HepG2 (cell line): ENCODE results near the gene PCNA. TPM values are rescaled to one million over a fixed set of nuclear protein-coding genes. Genes with fewer than 3 reads are reported as not detected.

Source experiments
- ATF3 ChIP-seq: sonication (generic); formaldehyde crosslinking; IDR thresholded peaks from 2 replicates; pipeline ENCODE4 v1.4.0; 2020; ENCODE audit warnings: missing genetic modification reagents
- BHLHE40 ChIP-seq: IDR thresholded peaks from 2 replicates; pipeline ENCODE4 v1.6.1; 2011; ENCODE audit warnings: low read length, improper control_type of control experiment
- ETV6 ChIP-seq: sonication (generic); formaldehyde crosslinking; conservative IDR thresholded peaks from 2 replicates; pipeline ENCODE4 v1.4.0; 2020; ENCODE audit warnings: missing genetic modification reagents
- FOXM1 ChIP-seq: sonication (generic); formaldehyde crosslinking; IDR thresholded peaks from 2 replicates; pipeline ENCODE4 v1.5.0; 2020; ENCODE audit warnings: missing genetic modification reagents
- GFI1 ChIP-seq: sonication (generic); formaldehyde crosslinking; IDR thresholded peaks from 2 replicates; pipeline ENCODE4 v1.5.0; 2020; ENCODE audit warnings: missing genetic modification reagents, mild to moderate bottlenecking, borderline replicate concordance
- GLMP ChIP-seq: sonication (generic); formaldehyde crosslinking; IDR thresholded peaks from 2 replicates; pipeline ENCODE4 v1.9.0; 2021; ENCODE audit warnings: missing genetic modification reagents, mild to moderate bottlenecking, borderline replicate concordance
- GMEB2 ChIP-seq: IDR thresholded peaks from 2 replicates; pipeline ENCODE4 v1.6.1; 2016; ENCODE audit warnings: missing biosample characterization, missing genetic modification reagents, low read depth
- HNRNPK ChIP-seq: fragments of 200-400 bp; formaldehyde crosslinking; IDR thresholded peaks from 2 replicates; pipeline ENCODE4 v1.6.1; 2018; ENCODE audit warnings: low read length, low read depth, moderate library complexity, mild to moderate bottlenecking; ENCODE audit not compliant: poor library complexity, severe bottlenecking
- MTA1 ChIP-seq: sonication (generic); formaldehyde crosslinking; IDR thresholded peaks from 2 replicates; pipeline ENCODE4 v1.4.0; 2020; ENCODE audit warnings: missing genetic modification reagents, mild to moderate bottlenecking, borderline replicate concordance
- RBFOX2 ChIP-seq: fragments of 200-400 bp; formaldehyde crosslinking; IDR thresholded peaks from 2 replicates; pipeline ENCODE4 v1.6.1; 2017; ENCODE audit warnings: low read depth, mild to moderate bottlenecking, low read length
- SP2 ChIP-seq: sonication (generic); formaldehyde crosslinking; IDR thresholded peaks from 2 replicates; pipeline ENCODE4 v1.5.1; 2020; ENCODE audit warnings: mild to moderate bottlenecking, missing genetic modification reagents
- STAT6 ChIP-seq: sonication (generic); formaldehyde crosslinking; IDR thresholded peaks from 2 replicates; pipeline ENCODE4 v1.4.0; 2020; ENCODE audit warnings: missing genetic modification reagents, mild to moderate bottlenecking, borderline replicate concordance
- TEAD3 ChIP-seq: optimal IDR thresholded peaks from 2 replicates; pipeline ENCODE3; 2016; ENCODE audit warnings: borderline replicate concordance
- TEF ChIP-seq: sonication (generic); formaldehyde crosslinking; IDR thresholded peaks from 2 replicates; pipeline ENCODE4 v1.5.0; 2020; ENCODE audit warnings: missing genetic modification reagents
- TFDP1 ChIP-seq: IDR thresholded peaks from 2 replicates; pipeline ENCODE4 v1.6.1; 2016; ENCODE audit warnings: missing compliant biosample characterization, missing genetic modification reagents, borderline replicate concordance
- YEATS4 ChIP-seq: sonication (generic); formaldehyde crosslinking; IDR thresholded peaks from 2 replicates; pipeline ENCODE4 v1.4.0; 2020; ENCODE audit warnings: missing genetic modification reagents, borderline replicate concordance
- ZBTB25 ChIP-seq: IDR thresholded peaks from 2 replicates; pipeline ENCODE4 v1.6.1; 2018; ENCODE audit warnings: missing genetic modification reagents
- ZMYM3 ChIP-seq: sonication (generic); formaldehyde crosslinking; IDR thresholded peaks from 2 replicates; pipeline ENCODE4 v1.5.1; 2020; ENCODE audit warnings: mild to moderate bottlenecking, missing genetic modification reagents
- ZNF546 ChIP-seq: sonication (generic); formaldehyde crosslinking; conservative IDR thresholded peaks from 2 replicates; pipeline ENCODE4 v1.8.1; 2023; ENCODE audit warnings: mild to moderate bottlenecking, missing genetic modification reagents
- polyA plus RNA-seq, 8 experiments: library from polyadenylated mRNA; depleted of rRNA in 3 of 8; stranded (reverse) in 7 of 8; unstranded in 1 of 8; fragments of >200 nt; fragmentation: Illumina TruSeq in 4 of 8; extraction: Trizol in 4 of 8; gene quantifications; 2 replicates each; pipeline versions ENCODE4 v1.2.1 to v1.2.3, GENCODE V29; 2011 to 2016; ENCODE audit warnings: low read depth in 4 of 8, missing spikeins in 1 of 8, mixed read lengths in 1 of 8; ENCODE audit not compliant: insufficient read depth in 1 of 8
- total RNA-seq, 5 experiments: library from RNA; depleted of rRNA; stranded (reverse); fragments of >200 nt; fragmentation: Illumina TruSeq; extraction: Trizol; gene quantifications; 2 replicates each; pipeline ENCODE4 v1.2.3, GENCODE V29; 2016; ENCODE audit warnings: low read depth in 1 of 5

PCNA gene
- total and polyA plus RNA-seq, 2 of the 13 experiments (the other 11 are each of a cell fraction or from before 2014, with no cell fraction given): 229 to 655 TPM

- TF ChIP-seq TEF (CRISPR knock-in tag) (no peak), RBFOX2 (peak; percentile 85), BHLHE40 (peak; percentile 3; the same call in 1 of the 2 replicates), ZMYM3 (CRISPR knock-in tag) (peak; percentile 62), ZNF546 (CRISPR knock-in tag) (peak; percentile 93), YEATS4 (CRISPR knock-in tag) (peak; percentile 40; the same call in 1 of the 2 replicates), ZBTB25 (CRISPR knock-in tag) (no peak), SP2 (CRISPR knock-in tag) (0 out of 2 replicates have a peak, but pooled peaks have one; percentile 10), GMEB2 (CRISPR knock-in tag) (no peak), ETV6 (CRISPR knock-in tag) (no peak), HNRNPK (peak; percentile 16), MTA1 (peak; percentile 91; the same call in 1 of the 2 replicates), TFDP1 (CRISPR knock-in tag) (no peak), GLMP (no peak), TEAD3 (CRISPR knock-in tag) (no peak), GFI1 (0 out of 2 replicates have a peak, but pooled peaks have one; percentile 24), FOXM1 (CRISPR knock-in tag) (peak; percentile 73; the same call in 1 of the 2 replicates), STAT6 (no peak), ATF3 (CRISPR knock-in tag) (no peak)
These were observed 7.6 kb upstream of the PCNA start (continued) for GRCh38 chr20:5127204-5127858.
